H9 (cell line): ENCODE results near the gene ATF7. TPM values are rescaled to one million over a fixed set of nuclear protein-coding genes. Genes with fewer than 3 reads are reported as not detected.

ENCODE experiments used
- DNase-seq: peaks from one replicate; pipeline ENCODE4 v3.0.0-alpha.2; 2017
- H2AFZ ChIP-seq: one replicate; pipeline ENCODE4 v1.6.1; 2013; ENCODE audit warnings: mild to moderate bottlenecking, low read length, control low read depth, moderate library complexity
- H2AK5ac ChIP-seq: 2 replicates; pipeline ENCODE4 v1.6.1; 2013; ENCODE audit warnings: low read length, control low read depth, mixed read lengths; ENCODE audit not compliant: insufficient read length
- H2BK120ac ChIP-seq: one replicate; pipeline ENCODE4 v1.6.1; 2013; ENCODE audit warnings: low read depth, mild to moderate bottlenecking, low read length, control low read depth, inconsistent platforms; ENCODE audit not compliant: poor library complexity, severe bottlenecking
- H2BK12ac ChIP-seq: 2 replicates; pipeline ENCODE4 v1.6.1; 2013; ENCODE audit warnings: low read length, control low read depth, mixed read lengths, low read depth; ENCODE audit not compliant: insufficient read length
- H2BK15ac ChIP-seq: 2 replicates; pipeline ENCODE4 v1.6.1; 2013; ENCODE audit warnings: low read depth, low read length, control low read depth
- H2BK20ac ChIP-seq: one replicate; pipeline ENCODE4 v1.6.1; 2013; ENCODE audit warnings: low read depth, mild to moderate bottlenecking, low read length, control low read depth, inconsistent platforms; ENCODE audit not compliant: poor library complexity, severe bottlenecking
- H2BK5ac ChIP-seq: 2 replicates; pipeline ENCODE4 v1.6.1; 2013; ENCODE audit warnings: low read length, control low read depth, mixed read lengths; ENCODE audit not compliant: insufficient read length
- H3K14ac ChIP-seq: 2 replicates; pipeline ENCODE4 v1.6.1; 2013; ENCODE audit warnings: low read length, control low read depth; ENCODE audit not compliant: insufficient read depth
- H3K18ac ChIP-seq: 2 replicates; pipeline ENCODE4 v1.6.1; 2013; ENCODE audit warnings: low read depth, mild to moderate bottlenecking, mixed read lengths, low read length, control low read depth; ENCODE audit not compliant: insufficient read length
- H3K23ac ChIP-seq: 2 replicates; pipeline ENCODE4 v1.6.1; 2013; ENCODE audit warnings: low read length, control low read depth, mixed read lengths, low read depth; ENCODE audit not compliant: insufficient read length
- H3K23me2 ChIP-seq: 2 replicates; pipeline ENCODE4 v1.6.1; 2013; ENCODE audit warnings: low read depth, mild to moderate bottlenecking, mixed read lengths, low read length, control low read depth; ENCODE audit not compliant: insufficient read length, poor library complexity, severe bottlenecking
- H3K27ac ChIP-seq: 2 replicates; pipeline ENCODE4 v1.5.1; 2013; ENCODE audit warnings: low read length, control low read depth, mixed read lengths, low read depth; ENCODE audit not compliant: insufficient read length
- H3K27me3 ChIP-seq: 2 replicates; pipeline ENCODE4 v1.6.1; 2013; ENCODE audit warnings: low read length, control low read depth, inconsistent platforms; ENCODE audit not compliant: insufficient read depth
- H3K4ac ChIP-seq: 2 replicates; pipeline ENCODE4 v1.6.1; 2013; ENCODE audit warnings: low read depth, mild to moderate bottlenecking, control low read depth, inconsistent platforms, low read length, moderate library complexity
- H3K4me1 ChIP-seq: 2 replicates; pipeline ENCODE4 v1.6.1; 2013; ENCODE audit warnings: low read length, control low read depth, inconsistent platforms; ENCODE audit not compliant: insufficient read depth
- H3K4me2 ChIP-seq: 2 replicates; pipeline ENCODE4 v1.6.1; 2013; ENCODE audit warnings: low read length, control low read depth, mixed read lengths; ENCODE audit not compliant: insufficient read length, insufficient read depth
- H3K56ac ChIP-seq: 2 replicates; pipeline ENCODE4 v1.6.1; 2013; ENCODE audit warnings: low read depth, mild to moderate bottlenecking, mixed read lengths, low read length, control low read depth; ENCODE audit not compliant: insufficient read length
- H3K79me1 ChIP-seq: 2 replicates; pipeline ENCODE4 v1.6.1; 2013; ENCODE audit warnings: low read depth, mild to moderate bottlenecking, moderate library complexity, low read length, control low read depth, inconsistent platforms; ENCODE audit not compliant: insufficient read depth, poor library complexity, severe bottlenecking
- H3K79me2 ChIP-seq: 2 replicates; pipeline ENCODE4 v1.6.1; 2013; ENCODE audit warnings: low read length, control low read depth, inconsistent platforms; ENCODE audit not compliant: insufficient read depth
- H3K9ac ChIP-seq: 2 replicates; pipeline ENCODE4 v1.6.1; 2013; ENCODE audit warnings: low read length, control low read depth, mixed read lengths; ENCODE audit not compliant: insufficient read length; ENCODE audit errors: extremely low read depth
- H3K9me3 ChIP-seq: one replicate; pipeline ENCODE4 v1.6.1; 2013; ENCODE audit warnings: low read depth, low read length, inconsistent platforms; ENCODE audit not compliant: control insufficient read depth
- H3T11ph ChIP-seq: one replicate; pipeline ENCODE4 v1.6.1; 2013; ENCODE audit warnings: mild to moderate bottlenecking, low read length, control low read depth, inconsistent platforms
- H4K20me1 ChIP-seq: one replicate; pipeline ENCODE4 v1.6.1; 2013; ENCODE audit not compliant: control insufficient read depth, insufficient read length, insufficient read depth
- H4K5ac ChIP-seq: 2 replicates; pipeline ENCODE4 v1.6.1; 2013; ENCODE audit warnings: low read depth, mild to moderate bottlenecking, mixed read lengths, low read length, control low read depth; ENCODE audit not compliant: insufficient read length
- H4K8ac ChIP-seq: replicated peaks from 2 replicates; pipeline ENCODE4 v1.6.1; 2013; ENCODE audit warnings: low read length, control low read depth, mixed read lengths, low read depth; ENCODE audit not compliant: insufficient read length
- H4K91ac ChIP-seq: 2 replicates; pipeline ENCODE4 v1.6.1; 2013; ENCODE audit warnings: low read depth, mild to moderate bottlenecking, moderate library complexity, mixed read lengths, low read length, control low read depth; ENCODE audit not compliant: insufficient read length
- H3K27ac Mint-ChIP-seq, 3 experiments: 2 replicates in 2 of 3; 3 replicates in 1 of 3; pipeline ENCODE4 v1.8.0; 2020 to 2021; ENCODE audit warnings: mixed read lengths in 3 of 3, mild to moderate bottlenecking in 1 of 3, moderate library complexity in 1 of 3
- H3K27me3 Mint-ChIP-seq: 2 replicates; pipeline ENCODE4 v1.8.0; 2021; ENCODE audit warnings: low read depth, mild to moderate bottlenecking, moderate library complexity, mixed read lengths
- H3K36me3 Mint-ChIP-seq, 3 experiments: 2 replicates in 2 of 3; 3 replicates in 1 of 3; pipeline ENCODE4 v1.8.0; 2020 to 2021; ENCODE audit warnings: low read depth in 3 of 3, mixed read lengths in 3 of 3; ENCODE audit not compliant: insufficient read depth in 1 of 3
- H3K4me1 Mint-ChIP-seq, 2 experiments: 2 replicates each; pipeline ENCODE4 v1.8.0; 2020; ENCODE audit warnings: mixed read lengths in 2 of 2
- H3K4me3 Mint-ChIP-seq, 2 experiments: 2 replicates in 1 of 2; 3 replicates in 1 of 2; pipeline ENCODE4 v1.8.0; 2020 to 2021; ENCODE audit warnings: mild to moderate bottlenecking in 2 of 2, mixed read lengths in 2 of 2, moderate library complexity in 1 of 2
- H3K9me3 Mint-ChIP-seq, 2 experiments: 2 replicates in 1 of 2; 3 replicates in 1 of 2; pipeline ENCODE4 v1.8.0; 2020; ENCODE audit warnings: mild to moderate bottlenecking in 2 of 2, mixed read lengths in 2 of 2, moderate library complexity in 1 of 2
- WGBS: extraction: QIAGEN DNeasy Blood & Tissue Kit; methylation state at CpG from one replicate; pipeline ENCODE4 v1.1.7; 2013; ENCODE audit warnings: missing lambda C conversion rate, low lambda C conversion rate, mixed read lengths; ENCODE audit not compliant: insufficient read length; ENCODE audit errors: extremely low coverage; 5-methylcytosine and 5-hydroxymethylcytosine counted together
- total RNA-seq: library from RNA; stranded (reverse); gene quantifications from 2 replicates; pipeline ENCODE4 v1.2.1, GENCODE V29; 2021
- TF ChIP-seq, protein P1 (sequence below): fragments of 200-600 bp; sonication (generic); conservative IDR thresholded peaks from 3 replicates; pipeline ENCODE4 v1.8.0; 2021; ENCODE audit warnings: antibody characterized with exemption, mild to moderate bottlenecking

The ATF7 gene
- total RNA-seq, 1 experiment from 2014 or later = 17.7 TPM

DNA sequence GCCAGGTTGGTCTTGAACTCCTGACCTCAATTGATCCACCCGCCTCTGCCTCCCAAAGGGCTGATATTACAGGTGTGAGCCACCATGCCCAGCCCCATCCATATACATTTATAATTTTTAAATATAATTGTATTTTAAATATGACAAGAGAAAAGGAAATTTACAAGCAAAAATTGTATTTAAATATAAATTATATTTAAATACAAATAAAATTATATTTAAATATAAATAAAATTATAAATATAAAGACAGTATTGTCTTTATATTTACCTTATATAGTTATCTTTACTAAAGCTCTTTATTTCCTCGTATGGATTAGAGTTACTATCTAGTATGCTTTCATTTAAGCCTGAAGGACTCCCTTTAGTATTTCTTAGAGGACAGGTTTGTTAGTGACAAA lies 11.9 kb upstream of the ATF7 start:
- Mint-ChIP-seq H3K36me3 (no peaks in the 10 kb centered on the region), H3K27ac (no peak overlapping the region), H3K4me1 (no peaks in the 10 kb centered on the region), H3K27me3 (no peaks in the 10 kb centered on the region; the same call in 1 of the 2 replicates), H3K9me3 (no peaks in the 10 kb centered on the region; a peak in 1 of 5 replicates), H3K4me3 (no peak overlapping the region)
- no peak overlapping the region for H3K4me2 ChIP-seq
- no peaks in the 10 kb centered on the region for H3K79me1 ChIP-seq
- no peak overlapping the region for H4K5ac ChIP-seq
- no peak for DNase-seq
- H4K8ac ChIP-seq = no peak overlapping the region
- H3K18ac ChIP-seq = no peak overlapping the region
- H2BK5ac ChIP-seq = no peak overlapping the region
- H4K91ac ChIP-seq = no peak overlapping the region
- no peak overlapping the region for H3K9ac ChIP-seq
- no peaks in the 10 kb centered on the region for H4K20me1 ChIP-seq
- H3T11ph ChIP-seq = no peak overlapping the region
- no peak overlapping the region for H3K23ac ChIP-seq
- TF ChIP-seq, protein P1, sequence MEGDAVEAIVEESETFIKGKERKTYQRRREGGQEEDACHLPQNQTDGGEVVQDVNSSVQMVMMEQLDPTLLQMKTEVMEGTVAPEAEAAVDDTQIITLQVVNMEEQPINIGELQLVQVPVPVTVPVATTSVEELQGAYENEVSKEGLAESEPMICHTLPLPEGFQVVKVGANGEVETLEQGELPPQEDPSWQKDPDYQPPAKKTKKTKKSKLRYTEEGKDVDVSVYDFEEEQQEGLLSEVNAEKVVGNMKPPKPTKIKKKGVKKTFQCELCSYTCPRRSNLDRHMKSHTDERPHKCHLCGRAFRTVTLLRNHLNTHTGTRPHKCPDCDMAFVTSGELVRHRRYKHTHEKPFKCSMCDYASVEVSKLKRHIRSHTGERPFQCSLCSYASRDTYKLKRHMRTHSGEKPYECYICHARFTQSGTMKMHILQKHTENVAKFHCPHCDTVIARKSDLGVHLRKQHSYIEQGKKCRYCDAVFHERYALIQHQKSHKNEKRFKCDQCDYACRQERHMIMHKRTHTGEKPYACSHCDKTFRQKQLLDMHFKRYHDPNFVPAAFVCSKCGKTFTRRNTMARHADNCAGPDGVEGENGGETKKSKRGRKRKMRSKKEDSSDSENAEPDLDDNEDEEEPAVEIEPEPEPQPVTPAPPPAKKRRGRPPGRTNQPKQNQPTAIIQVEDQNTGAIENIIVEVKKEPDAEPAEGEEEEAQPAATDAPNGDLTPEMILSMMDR = no peak
- no peak overlapping the region for H3K27ac ChIP-seq
- no peaks in the 10 kb centered on the region for H3K4me1 ChIP-seq
- no peak overlapping the region for H3K4ac ChIP-seq
- no peak overlapping the region for H3K56ac ChIP-seq
- H2BK15ac ChIP-seq = no peak overlapping the region
- no peaks in the 10 kb centered on the region for H3K27me3 ChIP-seq
- no peaks in the 10 kb centered on the region for H3K9me3 ChIP-seq
- H3K14ac ChIP-seq = no peak overlapping the region
- no peaks in the 10 kb centered on the region for H3K79me2 ChIP-seq
- H2BK20ac ChIP-seq = no peak overlapping the region
- WGBS = no CpG with 5 or more reads among the region's 2 CpGs
- no peak overlapping the region for H2BK120ac ChIP-seq
- H2AK5ac ChIP-seq = no peak overlapping the region
- H2BK12ac ChIP-seq = no peak overlapping the region
- no peaks in the 10 kb centered on the region for H3K23me2 ChIP-seq
- no peak overlapping the region for H2AFZ ChIP-seq
